Bronchial epithelial cell (primary cell): ENCODE data around the gene C12orf57. TPM values are rescaled to one million over a fixed set of nuclear protein-coding genes. Genes with fewer than 3 reads are reported as not detected.

Experiments used
- DNase-seq: peaks from one replicate; pipeline ENCODE4 v3.0.0-alpha.2; 2010; ENCODE audit warnings: low read depth
- FAIRE-seq: peaks from 2 replicates; lab custom pipeline; 2011; peaks lifted over from hg19 to GRCh38; lab: Jason Lieb, UNC
- H3K27me3 ChIP-seq: 2 replicates; pipeline ENCODE4 v1.5.1; 2011; ENCODE audit warnings: low read length; ENCODE audit not compliant: control insufficient read depth, insufficient read depth
- H3K36me3 ChIP-seq: 2 replicates; pipeline ENCODE4 v1.5.1; 2011; ENCODE audit warnings: low read length; ENCODE audit not compliant: control insufficient read depth, insufficient read depth
- H3K4me3 ChIP-seq: 2 replicates; pipeline ENCODE4 v1.5.1; 2011; ENCODE audit warnings: mild to moderate bottlenecking, low read depth, low read length, control low read depth
- CTCF ChIP-seq: IDR thresholded peaks from 2 replicates; pipeline ENCODE4 v1.5.1; 2011; ENCODE audit warnings: mild to moderate bottlenecking, moderate library complexity, low read length, control low read depth, inconsistent platforms; ENCODE audit not compliant: insufficient read depth, severe bottlenecking
- total RNA-seq: library from RNA; depleted of rRNA; stranded (reverse); fragments of >200 nt; gene quantifications from 2 replicates; pipeline ENCODE4 v1.2.1, GENCODE V29; 2014

Gene C12orf57
- total RNA-seq, 1 donor from 2014 or later, result 161 TPM

GRCh38 chr12:6939191-6939540 is 4.7 kb upstream of the C12orf57 start:
- DNase-seq (no peak), FAIRE-seq (no peak)
- no peak for TF ChIP-seq CTCF
- no peak overlapping the region for H3K4me3 ChIP-seq
- H3K27me3 ChIP-seq, result no peaks in the 10 kb centered on the region
- peaks cover 15% of the 10 kb centered on the region for H3K36me3 ChIP-seq

GRCh38 chr12:6941267-6941666 is 2.6 kb upstream of the C12orf57 start:
- H3K4me3 ChIP-seq, result no peak overlapping the region
- H3K27me3 ChIP-seq, result no peaks in the 10 kb centered on the region
- H3K36me3 ChIP-seq, result peaks cover 13% of the 10 kb centered on the region
- TF ChIP-seq CTCF, result no peak
- FAIRE-seq (no peak), DNase-seq (no peak)

- Histone ChIP-seq H3K4me3 (no peak overlapping the region), H3K36me3 (peaks cover 11% of the 10 kb centered on the region), H3K27me3 (no peaks in the 10 kb centered on the region)
- TF ChIP-seq CTCF, result no peak
- DNase-seq, result no peak
- no peak for FAIRE-seq
Measured at GRCh38 chr12:6941782-6942181, 2.0 kb upstream of the C12orf57 start.

- TF ChIP-seq CTCF, result no peak
- H3K36me3 ChIP-seq, result peaks cover 11% of the 10 kb centered on the region
- no peak overlapping the region for H3K4me3 ChIP-seq
- H3K27me3 ChIP-seq, result no peaks in the 10 kb centered on the region
- DNase-seq, result no peak
- FAIRE-seq, result no peak
Measured at GRCh38 chr12:6942331-6942665, 1.5 kb upstream of the C12orf57 start.

- Histone ChIP-seq H3K27me3 (no peaks in the 10 kb centered on the region), H3K4me3 (peak overlapping the region; percentile 65), H3K36me3 (peaks cover 11% of the 10 kb centered on the region)
- no peak for TF ChIP-seq CTCF
- DNase-seq, result peak; percentile 88
- FAIRE-seq, result no peak
Measured at GRCh38 chr12:6943389-6943721, 467 bp upstream of the C12orf57 start.

GRCh38 chr12:6944381-6945186 is 762 bp downstream of the C12orf57 start:
- no peak for FAIRE-seq
- peak overlapping the region; percentile 65 for H3K4me3 ChIP-seq

More at GRCh38 chr12:6944381-6945186, 762 bp downstream of the C12orf57 start:
- peak; percentile 89 for TF ChIP-seq CTCF
- Histone ChIP-seq H3K36me3 (peaks cover 8% of the 10 kb centered on the region), H3K27me3 (no peaks in the 10 kb centered on the region)
- DNase-seq, result peak; percentile 83
